HL-60 (cell line): Measurements from ENCODE around the gene RGR.

Source experiments
- GABPA ChIP-seq: IDR thresholded peaks from 2 replicates; pipeline ENCODE4 v1.6.1; 2012; ENCODE audit warnings: low read depth
- POLR2AphosphoS5 ChIP-seq: IDR thresholded peaks from 2 replicates; pipeline ENCODE4 v1.6.1; 2012; ENCODE audit warnings: low read depth
- SPI1 ChIP-seq: IDR thresholded peaks from 2 replicates; pipeline ENCODE4 v1.6.1; 2012; ENCODE audit warnings: low read depth, mild to moderate bottlenecking, borderline replicate concordance
- TF ChIP-seq, protein P1 (sequence below): IDR thresholded peaks from one replicate; pipeline ENCODE4 v1.5.1; 2011; ENCODE audit warnings: low read length, control low read depth, inconsistent platforms; ENCODE audit not compliant: insufficient read depth
- TF ChIP-seq, protein P2 (sequence below): IDR thresholded peaks from 2 replicates; pipeline ENCODE4 v1.6.1; 2012; ENCODE audit warnings: low read depth; ENCODE audit not compliant: insufficient replicate concordance

- TF ChIP-seq, protein P1, sequence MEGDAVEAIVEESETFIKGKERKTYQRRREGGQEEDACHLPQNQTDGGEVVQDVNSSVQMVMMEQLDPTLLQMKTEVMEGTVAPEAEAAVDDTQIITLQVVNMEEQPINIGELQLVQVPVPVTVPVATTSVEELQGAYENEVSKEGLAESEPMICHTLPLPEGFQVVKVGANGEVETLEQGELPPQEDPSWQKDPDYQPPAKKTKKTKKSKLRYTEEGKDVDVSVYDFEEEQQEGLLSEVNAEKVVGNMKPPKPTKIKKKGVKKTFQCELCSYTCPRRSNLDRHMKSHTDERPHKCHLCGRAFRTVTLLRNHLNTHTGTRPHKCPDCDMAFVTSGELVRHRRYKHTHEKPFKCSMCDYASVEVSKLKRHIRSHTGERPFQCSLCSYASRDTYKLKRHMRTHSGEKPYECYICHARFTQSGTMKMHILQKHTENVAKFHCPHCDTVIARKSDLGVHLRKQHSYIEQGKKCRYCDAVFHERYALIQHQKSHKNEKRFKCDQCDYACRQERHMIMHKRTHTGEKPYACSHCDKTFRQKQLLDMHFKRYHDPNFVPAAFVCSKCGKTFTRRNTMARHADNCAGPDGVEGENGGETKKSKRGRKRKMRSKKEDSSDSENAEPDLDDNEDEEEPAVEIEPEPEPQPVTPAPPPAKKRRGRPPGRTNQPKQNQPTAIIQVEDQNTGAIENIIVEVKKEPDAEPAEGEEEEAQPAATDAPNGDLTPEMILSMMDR = no peak
- TF ChIP-seq POLR2AphosphoS5 (no peak), SPI1 (no peak), GABPA (no peak)
- TF ChIP-seq, protein P2, sequence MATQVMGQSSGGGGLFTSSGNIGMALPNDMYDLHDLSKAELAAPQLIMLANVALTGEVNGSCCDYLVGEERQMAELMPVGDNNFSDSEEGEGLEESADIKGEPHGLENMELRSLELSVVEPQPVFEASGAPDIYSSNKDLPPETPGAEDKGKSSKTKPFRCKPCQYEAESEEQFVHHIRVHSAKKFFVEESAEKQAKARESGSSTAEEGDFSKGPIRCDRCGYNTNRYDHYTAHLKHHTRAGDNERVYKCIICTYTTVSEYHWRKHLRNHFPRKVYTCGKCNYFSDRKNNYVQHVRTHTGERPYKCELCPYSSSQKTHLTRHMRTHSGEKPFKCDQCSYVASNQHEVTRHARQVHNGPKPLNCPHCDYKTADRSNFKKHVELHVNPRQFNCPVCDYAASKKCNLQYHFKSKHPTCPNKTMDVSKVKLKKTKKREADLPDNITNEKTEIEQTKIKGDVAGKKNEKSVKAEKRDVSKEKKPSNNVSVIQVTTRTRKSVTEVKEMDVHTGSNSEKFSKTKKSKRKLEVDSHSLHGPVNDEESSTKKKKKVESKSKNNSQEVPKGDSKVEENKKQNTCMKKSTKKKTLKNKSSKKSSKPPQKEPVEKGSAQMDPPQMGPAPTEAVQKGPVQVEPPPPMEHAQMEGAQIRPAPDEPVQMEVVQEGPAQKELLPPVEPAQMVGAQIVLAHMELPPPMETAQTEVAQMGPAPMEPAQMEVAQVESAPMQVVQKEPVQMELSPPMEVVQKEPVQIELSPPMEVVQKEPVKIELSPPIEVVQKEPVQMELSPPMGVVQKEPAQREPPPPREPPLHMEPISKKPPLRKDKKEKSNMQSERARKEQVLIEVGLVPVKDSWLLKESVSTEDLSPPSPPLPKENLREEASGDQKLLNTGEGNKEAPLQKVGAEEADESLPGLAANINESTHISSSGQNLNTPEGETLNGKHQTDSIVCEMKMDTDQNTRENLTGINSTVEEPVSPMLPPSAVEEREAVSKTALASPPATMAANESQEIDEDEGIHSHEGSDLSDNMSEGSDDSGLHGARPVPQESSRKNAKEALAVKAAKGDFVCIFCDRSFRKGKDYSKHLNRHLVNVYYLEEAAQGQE = no peak
These were observed 46.5 kb upstream of the RGR start for GRCh38 chr10:84198206-84198915.
